GM12873 (cell line): Measurements from ENCODE around the gene SYT9.

Source experiments
- TF ChIP-seq, protein P1 (sequence below): IDR thresholded peaks from 2 replicates; pipeline ENCODE4 v1.5.1; 2012; ENCODE audit warnings: low read depth, mild to moderate bottlenecking, moderate library complexity, low read length, control low read depth; ENCODE audit not compliant: insufficient read depth; ENCODE audit errors: missing control alignments

Gene SYT9

DNA sequence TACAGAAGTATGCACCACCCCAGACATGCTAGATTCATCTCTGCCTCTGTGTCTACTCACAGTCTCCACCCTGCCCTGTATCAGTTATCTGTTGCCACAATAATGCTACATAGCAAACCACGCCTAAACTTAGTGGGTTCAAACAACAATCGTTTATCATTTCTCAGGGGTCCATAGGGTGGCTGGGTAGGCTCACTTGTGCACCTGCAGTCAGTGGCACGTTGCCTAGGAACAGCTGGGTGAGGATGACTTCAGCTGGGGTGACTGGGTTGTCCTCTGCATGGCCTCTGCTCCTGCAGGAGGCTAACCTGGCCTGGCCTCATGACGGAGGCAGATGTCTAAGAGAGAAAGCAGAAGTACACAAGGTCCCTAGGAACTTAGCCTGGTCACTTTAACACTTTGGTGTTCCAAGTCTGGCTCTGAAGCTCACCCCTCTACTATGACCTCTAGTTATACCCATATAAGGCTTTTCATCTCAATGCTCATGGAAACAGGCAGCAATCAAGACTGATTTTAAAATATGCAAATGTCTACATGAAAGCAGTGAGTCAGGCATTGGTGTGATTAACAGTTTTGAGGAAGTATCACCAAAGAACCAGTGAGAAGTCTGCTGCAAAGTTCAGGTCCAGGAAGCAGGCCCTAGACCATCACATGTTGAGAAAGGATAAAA is 244.3 kb downstream of the SYT9 start:
- TF ChIP-seq, protein P1, sequence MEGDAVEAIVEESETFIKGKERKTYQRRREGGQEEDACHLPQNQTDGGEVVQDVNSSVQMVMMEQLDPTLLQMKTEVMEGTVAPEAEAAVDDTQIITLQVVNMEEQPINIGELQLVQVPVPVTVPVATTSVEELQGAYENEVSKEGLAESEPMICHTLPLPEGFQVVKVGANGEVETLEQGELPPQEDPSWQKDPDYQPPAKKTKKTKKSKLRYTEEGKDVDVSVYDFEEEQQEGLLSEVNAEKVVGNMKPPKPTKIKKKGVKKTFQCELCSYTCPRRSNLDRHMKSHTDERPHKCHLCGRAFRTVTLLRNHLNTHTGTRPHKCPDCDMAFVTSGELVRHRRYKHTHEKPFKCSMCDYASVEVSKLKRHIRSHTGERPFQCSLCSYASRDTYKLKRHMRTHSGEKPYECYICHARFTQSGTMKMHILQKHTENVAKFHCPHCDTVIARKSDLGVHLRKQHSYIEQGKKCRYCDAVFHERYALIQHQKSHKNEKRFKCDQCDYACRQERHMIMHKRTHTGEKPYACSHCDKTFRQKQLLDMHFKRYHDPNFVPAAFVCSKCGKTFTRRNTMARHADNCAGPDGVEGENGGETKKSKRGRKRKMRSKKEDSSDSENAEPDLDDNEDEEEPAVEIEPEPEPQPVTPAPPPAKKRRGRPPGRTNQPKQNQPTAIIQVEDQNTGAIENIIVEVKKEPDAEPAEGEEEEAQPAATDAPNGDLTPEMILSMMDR, result no peak

DNA sequence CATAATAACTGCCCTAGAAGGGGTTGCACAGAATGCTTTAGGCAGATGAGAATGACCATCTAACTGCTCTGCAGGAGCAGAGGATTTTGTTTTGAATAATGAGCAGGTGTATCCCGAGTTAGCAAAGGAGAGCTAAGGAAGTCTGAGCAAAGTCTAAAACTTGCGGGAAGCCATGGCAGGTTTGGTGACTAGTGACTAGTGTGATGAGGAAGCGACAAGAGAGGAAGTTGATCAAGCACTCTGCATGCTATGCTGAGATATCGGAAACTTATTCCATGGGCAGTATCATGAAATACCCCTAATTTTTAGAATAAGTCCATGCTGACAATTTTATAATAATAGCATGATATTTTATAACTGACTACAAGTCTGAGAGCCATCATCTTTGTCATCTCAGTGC is 246.5 kb downstream of the SYT9 start:
- TF ChIP-seq, protein P1, result no peak

DNA sequence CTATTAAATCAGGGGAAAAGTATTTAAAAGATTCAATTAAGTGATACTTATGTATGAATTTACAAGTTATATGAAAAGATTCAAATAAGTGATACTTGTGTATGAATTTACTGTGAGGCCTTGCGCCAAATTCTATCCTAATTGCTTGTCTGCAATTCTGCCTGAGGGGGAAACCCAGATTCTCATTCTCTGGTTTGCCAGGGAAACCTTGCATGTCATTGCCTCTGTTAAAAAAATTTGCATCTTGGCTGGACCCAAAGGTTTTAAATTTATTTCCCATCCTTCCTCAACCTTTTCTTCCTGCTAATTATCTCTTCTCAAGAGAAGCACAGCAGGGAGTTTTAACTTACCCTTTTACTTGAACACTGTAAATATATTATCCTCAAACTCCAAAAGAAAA is 247.4 kb downstream of the SYT9 start:
- TF ChIP-seq, protein P1, result no peak

DNA sequence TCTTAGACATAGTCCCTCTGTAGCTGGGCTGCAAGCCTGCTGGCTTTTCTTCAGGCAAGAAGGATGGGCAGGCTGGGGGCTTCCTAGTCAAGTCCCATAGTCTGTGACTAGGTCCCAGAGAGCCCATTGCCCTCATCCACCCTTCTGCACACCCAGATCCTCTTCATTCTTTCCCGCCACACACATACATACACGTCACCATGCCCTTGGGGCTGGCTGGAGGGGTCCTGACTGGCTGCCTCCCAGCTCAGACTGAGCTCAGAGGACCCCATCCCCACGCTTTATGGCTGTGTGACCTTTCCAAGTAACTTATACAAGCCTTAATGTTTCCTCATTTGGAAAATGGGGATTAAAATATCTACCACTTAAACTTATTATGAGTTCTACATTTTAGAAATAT is 248.5 kb downstream of the SYT9 start:
- TF ChIP-seq, protein P1, result no peak

DNA sequence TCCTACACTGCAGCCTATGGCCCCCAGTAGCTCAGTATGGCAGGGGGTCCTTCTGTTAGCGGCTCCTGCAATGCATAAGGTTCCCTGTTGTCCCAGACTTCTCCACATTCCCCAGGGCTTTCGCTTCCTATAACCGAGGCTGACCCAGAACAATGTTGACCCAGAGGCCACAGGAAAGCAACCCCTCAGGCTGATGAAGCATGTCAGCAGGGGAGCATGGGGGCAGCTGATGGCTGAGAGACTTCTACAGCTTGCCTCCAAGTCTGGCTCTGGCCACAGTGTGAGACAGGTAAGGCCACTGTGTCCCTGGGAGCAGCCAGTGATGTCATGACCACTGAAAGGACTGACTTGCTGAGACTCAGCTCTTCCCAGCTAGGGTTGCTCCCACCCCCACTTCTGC is 249.5 kb downstream of the SYT9 start:
- TF ChIP-seq, protein P1, result no peak

DNA sequence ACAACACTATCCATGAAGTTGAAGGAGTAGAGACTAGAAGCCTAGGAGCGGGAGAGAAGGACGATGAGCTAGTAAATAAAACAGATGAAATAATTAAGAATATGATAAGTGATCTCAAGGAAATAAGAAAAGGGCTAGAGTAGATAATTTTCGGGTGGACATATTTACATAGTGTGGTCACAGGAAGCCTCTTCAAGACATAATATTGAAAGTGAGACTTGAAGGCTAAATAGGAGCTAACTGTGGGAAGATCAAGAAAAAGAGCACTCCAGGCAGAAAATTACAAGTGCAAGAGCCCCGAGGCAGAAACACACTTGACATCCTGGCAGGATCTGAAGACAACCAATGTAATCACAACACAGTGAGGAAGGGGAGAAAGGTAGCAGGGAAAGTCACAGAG is 250.2 kb downstream of the SYT9 start:
- TF ChIP-seq, protein P1, result no peak

DNA sequence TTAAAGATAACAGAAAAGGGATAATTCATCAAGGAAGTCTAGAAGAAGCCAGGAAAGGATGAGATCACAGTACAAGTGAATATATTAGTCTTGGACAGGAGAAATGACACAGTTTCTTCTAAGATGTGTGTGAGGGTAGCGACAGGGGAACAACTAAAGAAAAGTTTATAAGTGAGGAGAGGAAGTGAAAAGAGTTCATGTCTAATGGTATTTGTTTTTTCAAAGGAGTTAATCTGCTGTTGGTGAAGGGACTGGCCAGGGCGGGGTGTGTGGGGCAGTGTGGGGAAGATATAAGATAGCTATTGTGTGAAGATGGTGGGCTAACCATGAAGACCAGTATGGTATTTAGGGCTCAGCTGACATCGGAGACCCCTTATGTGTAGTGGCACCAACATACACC is 254.5 kb downstream of the SYT9 start:
- TF ChIP-seq, protein P1, result no peak

DNA sequence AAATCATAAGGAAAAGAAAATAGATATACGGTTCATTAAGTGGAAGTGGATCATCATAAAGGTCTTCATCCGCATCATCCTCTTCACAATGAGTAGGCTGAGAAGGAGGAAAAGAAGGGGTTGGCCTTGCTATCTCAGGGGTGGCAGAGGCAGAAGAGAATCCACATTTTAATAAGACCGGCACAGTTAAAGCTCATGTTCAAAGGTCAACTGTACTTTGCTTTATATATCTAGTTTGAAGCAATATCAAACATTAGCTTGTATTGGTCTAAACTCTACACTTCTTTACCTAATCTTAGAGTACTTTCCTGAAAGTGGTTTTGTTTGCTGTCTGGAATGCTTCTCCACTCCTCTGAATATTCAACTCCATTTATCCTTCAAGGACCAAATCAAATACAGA is 256.4 kb downstream of the SYT9 start:
- TF ChIP-seq, protein P1, result no peak
